SK-N-SH treated with all-trans-retinoic acid at 6 μM for 48 hours (cell line): ENCODE results near the gene KLHDC4.
A peak's percentile ranks its signal among the peaks of the same experiment; 100 is the strongest.

Experiments
- ATAC-seq: fragments of 200-7000 bp; cut with Tn5 transposase; 3 replicates; pipeline ENCODE4 v1.9.1; 2020; ENCODE audit warnings: mild to moderate bottlenecking, moderate library complexity
- ARNTL ChIP-seq: fragments of 450-650 bp; formaldehyde crosslinking; IDR thresholded peaks from 2 replicates; pipeline ENCODE4 v1.5.0; 2020; ENCODE audit warnings: low read depth, mild to moderate bottlenecking, moderate library complexity, borderline replicate concordance
- CSDC2 ChIP-seq: fragments of 250-450 bp; sonication (Bioruptor Pico); IDR thresholded peaks from 2 replicates; pipeline ENCODE4 v1.5.0; 2020; ENCODE audit warnings: mild to moderate bottlenecking, moderate library complexity
- CSRNP3 ChIP-seq: fragments of 250-450 bp; sonication (Bioruptor Pico); IDR thresholded peaks from 2 replicates; pipeline ENCODE4 v1.5.1; 2021; ENCODE audit warnings: mild to moderate bottlenecking, moderate library complexity
- ESRRG ChIP-seq: fragments of 250-450 bp; sonication (Bioruptor Pico); IDR thresholded peaks from 2 replicates; pipeline ENCODE4 v1.6.1; 2021; ENCODE audit warnings: mild to moderate bottlenecking
- GLIS3 ChIP-seq: fragments of 250-450 bp; sonication (Bioruptor Pico); IDR thresholded peaks from 2 replicates; pipeline ENCODE4 v1.5.0; 2020; ENCODE audit warnings: mild to moderate bottlenecking, moderate library complexity
- ISL1 ChIP-seq: fragments of 250-450 bp; sonication (Bioruptor Pico); IDR thresholded peaks from 2 replicates; pipeline ENCODE4 v2.1.2; 2022; ENCODE audit warnings: mild to moderate bottlenecking, moderate library complexity
- PATZ1 ChIP-seq: fragments of 250-450 bp; sonication (Bioruptor Pico); IDR thresholded peaks from 2 replicates; pipeline ENCODE4 v1.8.0; 2020; ENCODE audit warnings: mild to moderate bottlenecking, moderate library complexity, borderline replicate concordance
- POU6F1 ChIP-seq: fragments of 250-450 bp; sonication (Bioruptor Pico); IDR thresholded peaks from 2 replicates; pipeline ENCODE4 v1.8.0; 2021; ENCODE audit warnings: low read depth, mild to moderate bottlenecking, moderate library complexity, borderline replicate concordance
- PPARA ChIP-seq: fragments of 250-450 bp; sonication (Bioruptor Pico); IDR thresholded peaks from 2 replicates; pipeline ENCODE4 v1.5.0; 2020; ENCODE audit warnings: mild to moderate bottlenecking, borderline replicate concordance
- SNAI2 ChIP-seq: fragments of 250-450 bp; sonication (Bioruptor Pico); IDR thresholded peaks from 2 replicates; pipeline ENCODE4 v1.5.0; 2020; ENCODE audit warnings: mild to moderate bottlenecking, moderate library complexity
- TOX ChIP-seq: fragments of 250-450 bp; sonication (Bioruptor Pico); IDR thresholded peaks from 2 replicates; pipeline ENCODE4 v1.8.0; 2021; ENCODE audit warnings: mild to moderate bottlenecking, moderate library complexity, borderline replicate concordance
- TSHZ2 ChIP-seq: fragments of 250-450 bp; sonication (Bioruptor Pico); IDR thresholded peaks from 2 replicates; pipeline ENCODE4 v1.5.0; 2020; ENCODE audit warnings: mild to moderate bottlenecking, moderate library complexity
- ZC3H10 ChIP-seq: fragments of 250-450 bp; sonication (Bioruptor Pico); IDR thresholded peaks from 2 replicates; pipeline ENCODE4 v1.5.1; 2021; ENCODE audit warnings: mild to moderate bottlenecking, moderate library complexity
- ZFP3 ChIP-seq: fragments of 250-450 bp; sonication (Bioruptor Pico); IDR thresholded peaks from 2 replicates; pipeline ENCODE4 v1.5.0; 2020; ENCODE audit warnings: mild to moderate bottlenecking, moderate library complexity
- ZFP30 ChIP-seq: fragments of 450-650 bp; formaldehyde crosslinking; IDR thresholded peaks from 2 replicates; pipeline ENCODE4 v1.5.0; 2022; ENCODE audit warnings: mild to moderate bottlenecking, moderate library complexity
- ZNF565 ChIP-seq: fragments of 450-650 bp; formaldehyde crosslinking; conservative IDR thresholded peaks from 2 replicates; pipeline ENCODE4 v1.5.0; 2020; ENCODE audit warnings: low read depth, mild to moderate bottlenecking, moderate library complexity
- ZNF70 ChIP-seq: fragments of 450-650 bp; formaldehyde crosslinking; IDR thresholded peaks from 2 replicates; pipeline ENCODE4 v1.5.0; 2020; ENCODE audit warnings: mild to moderate bottlenecking, moderate library complexity
- ZNF8 ChIP-seq: fragments of 450-650 bp; formaldehyde crosslinking; IDR thresholded peaks from 2 replicates; pipeline ENCODE4 v1.5.0; 2020; ENCODE audit warnings: mild to moderate bottlenecking, moderate library complexity

The KLHDC4 gene

GRCh38 chr16:87688876-87689815 is 76.6 kb downstream of the KLHDC4 start:
- ATAC-seq: no peak
- TF ChIP-seq SNAI2 (CRISPR knock-in tag) (no peak), TSHZ2 (CRISPR knock-in tag) (no peak)
- TF ChIP-seq, all 23 proteins: peak for 0

DNA sequence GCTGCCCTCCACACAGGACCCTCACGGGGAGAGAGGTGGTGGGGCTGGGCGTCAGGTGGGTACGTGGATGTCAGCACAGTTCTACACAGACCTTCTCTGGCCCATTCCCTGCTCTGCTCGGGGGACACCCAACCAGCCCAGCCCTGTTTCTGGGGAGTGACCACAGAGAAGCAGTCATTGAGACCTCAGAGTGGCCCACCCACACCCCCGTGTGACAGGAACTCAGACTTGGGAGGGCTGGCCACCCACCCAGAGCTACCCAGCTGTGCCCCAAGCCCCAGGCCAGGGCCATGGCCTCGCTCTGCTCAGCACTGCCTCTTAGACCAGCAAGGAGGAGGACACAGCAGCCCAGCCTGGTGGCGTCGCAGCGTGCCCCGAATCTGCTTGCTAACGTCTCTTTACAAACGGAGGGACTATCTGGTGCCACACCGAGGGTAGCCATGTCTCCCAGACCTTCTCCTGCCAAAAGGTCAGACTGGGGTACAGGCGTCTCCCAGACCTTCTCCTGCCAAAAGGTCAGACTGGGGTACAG is 77.7 kb downstream of the KLHDC4 start:
- TF ChIP-seq ZFP30 (CRISPR knock-in tag) (no peak), ARNTL (CRISPR knock-in tag) (no peak), ESRRG (CRISPR knock-in tag) (no peak), PPARA (CRISPR knock-in tag) (no peak)
- no peak for ATAC-seq

GRCh38 chr16:87687126-87687910 is 78.5 kb downstream of the KLHDC4 start:
- ATAC-seq: peak; percentile 15

DNA sequence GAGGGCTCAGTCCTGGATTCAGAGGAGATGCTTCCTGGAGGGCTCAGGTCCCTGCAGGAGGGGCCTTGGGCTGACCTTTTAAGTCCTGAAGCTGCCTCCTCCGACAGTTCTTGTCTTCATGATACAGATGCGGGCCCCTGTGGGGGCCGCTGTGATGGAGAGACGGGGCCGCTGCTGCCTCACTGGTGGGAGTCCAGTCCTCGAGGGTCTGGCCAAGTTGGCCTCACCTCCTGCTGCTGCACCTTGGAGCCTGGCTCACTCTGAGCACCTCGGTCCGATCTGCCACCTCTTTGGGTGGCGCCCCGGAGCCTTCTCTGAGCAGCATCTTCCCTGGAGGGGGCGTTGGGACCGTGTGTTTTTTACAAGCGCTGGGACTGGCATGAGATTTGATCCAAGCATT is 79.1 kb downstream of the KLHDC4 start:
- no peak for ATAC-seq
- no peak for TF ChIP-seq ZFP3 (CRISPR knock-in tag)
- TF ChIP-seq ZNF8 (CRISPR knock-in tag): no peak
- no peak for TF ChIP-seq PATZ1 (CRISPR knock-in tag)
- no peak for TF ChIP-seq GLIS3 (CRISPR knock-in tag)
- no peak for TF ChIP-seq CSRNP3 (CRISPR knock-in tag)

More at GRCh38 chr16:87687126-87687910, 78.5 kb downstream of the KLHDC4 start:
- TF ChIP-seq ZFP3 (CRISPR knock-in tag): no peak
- no peak for TF ChIP-seq ZNF565 (CRISPR knock-in tag)
- no peak for TF ChIP-seq PPARA (CRISPR knock-in tag)
- no peak for TF ChIP-seq ZC3H10
- TF ChIP-seq TSHZ2 (CRISPR knock-in tag): no peak
- TF ChIP-seq ZNF70 (CRISPR knock-in tag): no peak
- TF ChIP-seq SNAI2 (CRISPR knock-in tag): no peak
- TF ChIP-seq TOX (CRISPR knock-in tag): no peak
- no peak for TF ChIP-seq ZNF8 (CRISPR knock-in tag)
- no peak for TF ChIP-seq CSDC2 (CRISPR knock-in tag)
- no peak for TF ChIP-seq ZFP30 (CRISPR knock-in tag)
- TF ChIP-seq ESRRG (CRISPR knock-in tag): no peak
- no peak for TF ChIP-seq ISL1 (CRISPR knock-in tag)
- no peak for TF ChIP-seq POU6F1
